Measurements from ENCODE around the gene CLN6. TPM values are rescaled to one million over a fixed set of nuclear protein-coding genes. Genes with fewer than 3 reads are reported as not detected.
A peak's percentile ranks its signal among the peaks of the same experiment; 100 is the strongest.

CLN6 gene
- total and polyA plus RNA-seq, 9 of the 15 experiments (the other 6 are each of a cell fraction or from before 2014, with no cell fraction given), result 0.71 to 53.3 (median 39.3) TPM

GRCh38 chr15:68205954-68206539 is 23.5 kb downstream of the CLN6 start (continued):
- TF ChIP-seq, protein P1, sequence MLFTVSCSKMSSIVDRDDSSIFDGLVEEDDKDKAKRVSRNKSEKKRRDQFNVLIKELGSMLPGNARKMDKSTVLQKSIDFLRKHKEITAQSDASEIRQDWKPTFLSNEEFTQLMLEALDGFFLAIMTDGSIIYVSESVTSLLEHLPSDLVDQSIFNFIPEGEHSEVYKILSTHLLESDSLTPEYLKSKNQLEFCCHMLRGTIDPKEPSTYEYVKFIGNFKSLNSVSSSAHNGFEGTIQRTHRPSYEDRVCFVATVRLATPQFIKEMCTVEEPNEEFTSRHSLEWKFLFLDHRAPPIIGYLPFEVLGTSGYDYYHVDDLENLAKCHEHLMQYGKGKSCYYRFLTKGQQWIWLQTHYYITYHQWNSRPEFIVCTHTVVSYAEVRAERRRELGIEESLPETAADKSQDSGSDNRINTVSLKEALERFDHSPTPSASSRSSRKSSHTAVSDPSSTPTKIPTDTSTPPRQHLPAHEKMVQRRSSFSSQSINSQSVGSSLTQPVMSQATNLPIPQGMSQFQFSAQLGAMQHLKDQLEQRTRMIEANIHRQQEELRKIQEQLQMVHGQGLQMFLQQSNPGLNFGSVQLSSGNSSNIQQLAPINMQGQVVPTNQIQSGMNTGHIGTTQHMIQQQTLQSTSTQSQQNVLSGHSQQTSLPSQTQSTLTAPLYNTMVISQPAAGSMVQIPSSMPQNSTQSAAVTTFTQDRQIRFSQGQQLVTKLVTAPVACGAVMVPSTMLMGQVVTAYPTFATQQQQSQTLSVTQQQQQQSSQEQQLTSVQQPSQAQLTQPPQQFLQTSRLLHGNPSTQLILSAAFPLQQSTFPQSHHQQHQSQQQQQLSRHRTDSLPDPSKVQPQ (CRISPR knock-in tag; IDR thresholded peaks at IDR 0.05; ENCODE audit: borderline replicate concordance), result no peak
- no peak for TF ChIP-seq ZBTB8A (IDR thresholded peaks at IDR 0.05; ENCODE audit: partially characterized antibody)
- no peak for TF ChIP-seq DPF2 (IDR thresholded peaks at IDR 0.05)
- 0 out of 2 replicates have a peak, but pooled peaks have one; percentile 48 for TF ChIP-seq EP300 (IDR thresholded peaks at IDR 0.05; ENCODE audit: low read length)
- no peak for TF ChIP-seq KHSRP (IDR thresholded peaks at IDR 0.05)
- no peak for TF ChIP-seq ZKSCAN8 (CRISPR knock-in tag; IDR thresholded peaks at IDR 0.05)
- TF ChIP-seq BRCA1 (IDR thresholded peaks at IDR 0.05), result no peak
- no peak for TF ChIP-seq BRCA1 (CRISPR knock-in tag; IDR thresholded peaks at IDR 0.05)
- no peak for TF ChIP-seq ZNF57 (CRISPR knock-in tag; IDR thresholded peaks at IDR 0.05)
- TF ChIP-seq NFXL1 (CRISPR knock-in tag; IDR thresholded peaks at IDR 0.05), result no peak
- TF ChIP-seq, protein P2, sequence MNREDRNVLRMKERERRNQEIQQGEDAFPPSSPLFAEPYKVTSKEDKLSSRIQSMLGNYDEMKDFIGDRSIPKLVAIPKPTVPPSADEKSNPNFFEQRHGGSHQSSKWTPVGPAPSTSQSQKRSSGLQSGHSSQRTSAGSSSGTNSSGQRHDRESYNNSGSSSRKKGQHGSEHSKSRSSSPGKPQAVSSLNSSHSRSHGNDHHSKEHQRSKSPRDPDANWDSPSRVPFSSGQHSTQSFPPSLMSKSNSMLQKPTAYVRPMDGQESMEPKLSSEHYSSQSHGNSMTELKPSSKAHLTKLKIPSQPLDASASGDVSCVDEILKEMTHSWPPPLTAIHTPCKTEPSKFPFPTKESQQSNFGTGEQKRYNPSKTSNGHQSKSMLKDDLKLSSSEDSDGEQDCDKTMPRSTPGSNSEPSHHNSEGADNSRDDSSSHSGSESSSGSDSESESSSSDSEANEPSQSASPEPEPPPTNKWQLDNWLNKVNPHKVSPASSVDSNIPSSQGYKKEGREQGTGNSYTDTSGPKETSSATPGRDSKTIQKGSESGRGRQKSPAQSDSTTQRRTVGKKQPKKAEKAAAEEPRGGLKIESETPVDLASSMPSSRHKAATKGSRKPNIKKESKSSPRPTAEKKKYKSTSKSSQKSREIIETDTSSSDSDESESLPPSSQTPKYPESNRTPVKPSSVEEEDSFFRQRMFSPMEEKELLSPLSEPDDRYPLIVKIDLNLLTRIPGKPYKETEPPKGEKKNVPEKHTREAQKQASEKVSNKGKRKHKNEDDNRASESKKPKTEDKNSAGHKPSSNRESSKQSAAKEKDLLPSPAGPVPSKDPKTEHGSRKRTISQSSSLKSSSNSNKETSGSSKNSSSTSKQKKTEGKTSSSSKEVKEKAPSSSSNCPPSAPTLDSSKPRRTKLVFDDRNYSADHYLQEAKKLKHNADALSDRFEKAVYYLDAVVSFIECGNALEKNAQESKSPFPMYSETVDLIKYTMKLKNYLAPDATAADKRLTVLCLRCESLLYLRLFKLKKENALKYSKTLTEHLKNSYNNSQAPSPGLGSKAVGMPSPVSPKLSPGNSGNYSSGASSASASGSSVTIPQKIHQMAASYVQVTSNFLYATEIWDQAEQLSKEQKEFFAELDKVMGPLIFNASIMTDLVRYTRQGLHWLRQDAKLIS (CRISPR knock-in tag; IDR thresholded peaks at IDR 0.05), result no peak
- peak in 1 of 3 experiments; percentile 30 for TF ChIP-seq YY1 (IDR thresholded peaks at IDR 0.05; ENCODE audit: borderline replicate concordance in 1 of 3, control insufficient read depth in 1 of 3, extremely low read depth in 1 of 3, insufficient read depth in 3 of 3, insufficient read length in 1 of 3, insufficient replicate concordance in 2 of 3, low read depth in 1 of 3, low read length in 2 of 3)
- no peak for TF ChIP-seq MCM3 (IDR thresholded peaks at IDR 0.05)
- no peak for TF ChIP-seq HCFC1 (IDR thresholded peaks at IDR 0.05; ENCODE audit: low read depth, low read length)
- no peak for TF ChIP-seq POU5F1 (IDR thresholded peaks at IDR 0.05; ENCODE audit: borderline replicate concordance, low read depth, low read length, partially characterized antibody)
